LHCN-M2 (cell line): Measurements from ENCODE around the gene SH3RF3. TPM values are rescaled to one million over a fixed set of nuclear protein-coding genes. Genes with fewer than 3 reads are reported as not detected.
"Not testable (repeated sequence)": the region's sequence is repeated elsewhere in the genome, so short reads cannot be mapped to it uniquely, and the experiment has no call there.

ENCODE experiments used
- DNase-seq: peaks from one replicate; pipeline ENCODE4 v3.0.0-alpha.2; 2012; ENCODE audit warnings: low read depth
- polyA plus RNA-seq: library from polyadenylated mRNA; unstranded; fragments of >200 nt; gene quantifications from one replicate; pipeline ENCODE4 v1.2.1, GENCODE V29; 2012; ENCODE audit warnings: missing spikeins
- total RNA-seq: library from RNA; depleted of rRNA; stranded (reverse); fragments of >200 nt; gene quantifications from 2 replicates; pipeline ENCODE4 v1.2.3, GENCODE V29; 2014; rRNA removed

The SH3RF3 gene
- total RNA-seq: 6.6 and 7.4 TPM in 2 replicates
- polyA plus RNA-seq: 5.8 TPM

DNA sequence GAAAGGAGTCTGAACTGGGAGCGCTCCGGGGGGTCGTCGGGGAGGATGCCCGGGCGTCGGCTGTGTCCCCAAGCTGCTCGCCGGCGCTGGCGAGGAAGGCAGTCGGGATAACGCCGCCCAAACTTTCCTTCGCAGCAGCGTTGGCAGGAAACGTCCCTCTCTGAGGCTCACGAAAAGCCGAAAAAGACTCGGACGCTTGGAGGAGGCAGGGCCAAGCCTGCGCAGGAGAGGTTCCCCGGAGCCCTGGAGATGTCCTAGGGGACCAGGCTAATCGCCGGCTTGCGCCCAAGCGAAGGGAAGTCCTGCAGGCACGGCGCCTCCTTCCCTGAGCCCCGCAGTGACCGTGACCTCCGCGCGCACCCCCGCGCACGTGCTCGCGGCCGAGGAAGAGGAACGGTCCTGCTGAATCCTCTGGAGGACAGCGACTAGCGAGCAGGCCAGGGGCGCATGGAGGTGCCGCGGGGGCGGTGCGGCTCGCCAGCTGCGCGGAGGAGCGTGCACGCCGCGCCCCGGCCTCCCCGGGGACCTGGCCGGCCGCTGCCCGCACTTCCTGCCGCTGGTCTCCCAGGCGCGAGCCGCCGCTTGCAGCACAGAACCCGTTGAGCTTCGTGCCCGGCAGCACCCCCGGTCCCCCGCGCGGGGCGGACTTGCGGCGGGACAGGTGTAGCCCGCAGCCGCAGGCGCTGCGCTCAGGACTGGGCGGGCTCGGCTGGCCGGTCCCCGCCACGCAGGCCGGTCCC lies at the start of gene SH3RF3:
TSS of gene SH3RF3 (plus strand) at position 590 of the 740 bp plus-strand sequence.
- DNase-seq: peak; percentile 59

DNA sequence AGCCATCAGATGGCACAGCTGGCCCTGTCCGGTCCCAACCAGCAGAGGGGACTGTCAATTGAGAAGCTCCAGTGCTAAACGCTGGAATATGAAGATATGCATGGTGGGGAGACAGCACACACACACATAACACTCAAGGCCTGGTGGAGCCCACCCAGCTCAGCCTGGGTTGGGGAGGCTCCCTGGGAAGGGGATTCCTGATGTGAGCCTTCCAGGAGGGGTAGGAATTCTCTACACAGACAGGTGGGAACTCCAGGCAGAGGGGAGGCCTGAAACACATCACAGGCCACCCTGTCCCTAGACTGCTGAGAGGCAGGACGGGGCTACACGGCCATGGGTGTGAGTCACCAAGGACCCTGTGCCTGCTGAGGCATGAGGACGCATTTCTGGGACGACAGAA lies 49.4 kb upstream of the SH3RF3 start:
- DNase-seq: no peak

DNA sequence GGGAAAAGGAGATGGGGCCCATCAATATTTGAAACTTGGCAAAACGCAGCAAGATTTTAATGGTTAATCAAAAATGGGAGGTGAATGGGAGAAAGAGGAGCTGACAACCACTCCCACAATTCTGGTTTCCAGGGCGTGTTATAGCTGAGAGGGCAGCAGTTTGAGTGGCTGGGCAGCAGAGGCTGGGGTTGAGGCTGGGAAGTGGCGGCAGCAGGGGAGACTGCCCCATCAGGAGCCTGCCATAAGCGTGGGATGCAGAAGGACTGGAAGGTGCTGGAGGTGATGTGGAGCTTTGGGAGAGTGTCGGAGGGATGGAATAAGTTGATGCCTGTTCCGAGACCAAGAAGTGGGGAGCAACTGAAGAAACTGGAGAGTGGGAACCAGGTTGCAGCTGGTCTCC lies 48.9 kb upstream of the SH3RF3 start:
- DNase-seq: no peak

- DNase-seq: no peak
Measured at GRCh38 chr2:109080757-109081156, 48.2 kb upstream of the SH3RF3 start.

DNA sequence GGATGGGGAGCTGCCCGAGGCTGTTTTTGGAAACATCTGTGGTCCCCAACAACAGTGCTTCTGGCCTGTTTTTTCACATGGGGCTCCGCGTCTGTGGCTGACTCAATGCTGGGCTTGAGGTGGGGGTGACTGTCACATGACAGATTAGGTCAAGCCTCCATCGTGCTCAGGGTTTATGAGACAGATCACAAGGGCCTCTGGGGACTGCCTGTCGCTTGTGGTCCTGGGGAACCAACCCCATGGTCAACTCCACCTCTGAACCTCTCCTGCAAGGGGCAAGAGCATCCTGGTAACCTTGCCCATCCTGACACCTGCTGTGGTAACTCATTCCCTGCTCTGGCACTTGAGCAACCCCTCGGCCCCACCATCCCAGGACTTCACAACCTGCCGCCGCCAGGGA lies 47.6 kb upstream of the SH3RF3 start:
- no peak for DNase-seq

- DNase-seq: no peak
Measured at GRCh38 chr2:109083771-109084170, 45.2 kb upstream of the SH3RF3 start.

DNA sequence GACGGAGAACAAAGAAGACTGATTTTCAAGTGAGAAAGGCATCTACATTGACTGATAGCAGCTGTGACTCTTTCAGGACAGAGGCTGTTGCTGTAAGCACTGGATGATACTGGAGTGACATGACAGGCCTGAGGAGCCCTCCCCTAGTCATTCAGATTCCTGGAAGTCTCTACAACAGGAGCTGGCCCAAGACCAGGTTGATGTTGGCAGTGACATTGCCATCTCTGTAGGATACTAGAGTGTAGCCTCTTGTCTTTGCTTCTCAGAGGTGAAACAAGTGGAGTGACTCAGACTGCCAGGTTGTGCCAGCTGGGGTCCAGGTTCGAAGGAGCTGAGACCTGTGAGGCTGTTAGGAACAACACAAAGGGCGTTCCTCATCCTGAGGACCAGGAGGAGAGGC lies 44.7 kb upstream of the SH3RF3 start:
- no peak for DNase-seq

GRCh38 chr2:109085912-109086742 lies 42.9 kb upstream of the SH3RF3 start:
- no peak for DNase-seq

DNA sequence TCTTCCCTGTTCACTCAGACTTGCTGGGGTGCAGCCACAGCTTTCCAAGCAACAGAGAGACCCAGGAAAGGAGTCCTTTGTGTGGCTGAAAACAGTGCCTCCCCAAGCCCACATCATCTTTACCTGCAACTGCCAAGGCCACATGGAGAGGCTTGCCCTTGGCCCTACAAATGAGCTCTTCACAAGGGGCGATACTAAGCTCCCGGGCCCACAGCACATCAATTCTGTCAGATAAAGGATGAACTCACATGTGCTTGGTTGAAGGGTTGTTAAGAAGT lies 42.3 kb upstream of the SH3RF3 start:
- no peak for DNase-seq

- DNase-seq: no peak
Measured at GRCh38 chr2:109087055-109087663, 41.8 kb upstream of the SH3RF3 start.

DNA sequence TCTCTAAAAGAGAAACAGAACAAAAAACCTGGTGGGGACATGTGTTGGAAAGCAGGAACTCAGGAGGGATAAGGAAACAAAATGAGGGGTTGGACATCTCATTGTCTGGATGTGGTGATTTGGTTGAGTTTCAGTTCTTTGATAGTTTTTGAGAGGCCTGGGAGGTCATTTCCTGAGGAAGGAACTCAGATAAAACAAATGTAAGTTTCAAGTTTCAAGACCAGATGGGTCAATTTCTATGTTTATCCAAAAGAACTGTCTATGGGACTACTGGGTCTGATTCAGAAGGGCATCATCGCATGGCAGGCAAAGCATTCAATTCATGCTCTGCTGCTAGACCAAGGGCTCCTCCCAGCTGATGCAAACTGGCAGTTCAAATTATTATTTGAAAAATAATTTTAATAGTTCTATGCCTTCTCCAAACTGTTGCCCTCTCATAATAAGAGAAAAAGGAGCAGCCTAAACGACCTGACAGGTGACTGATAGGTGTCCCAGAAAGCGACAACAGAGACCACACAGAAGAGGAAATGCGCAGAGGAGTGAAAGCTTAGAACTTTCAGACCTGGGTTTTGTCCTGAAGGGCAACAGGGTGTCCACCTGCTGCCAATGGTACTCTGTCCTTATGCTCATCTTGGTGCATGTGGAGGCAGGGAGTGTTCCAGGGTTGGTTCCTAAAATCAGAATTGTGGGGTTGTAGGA lies 39.3 kb upstream of the SH3RF3 start:
- DNase-seq: peak; percentile 11

DNA sequence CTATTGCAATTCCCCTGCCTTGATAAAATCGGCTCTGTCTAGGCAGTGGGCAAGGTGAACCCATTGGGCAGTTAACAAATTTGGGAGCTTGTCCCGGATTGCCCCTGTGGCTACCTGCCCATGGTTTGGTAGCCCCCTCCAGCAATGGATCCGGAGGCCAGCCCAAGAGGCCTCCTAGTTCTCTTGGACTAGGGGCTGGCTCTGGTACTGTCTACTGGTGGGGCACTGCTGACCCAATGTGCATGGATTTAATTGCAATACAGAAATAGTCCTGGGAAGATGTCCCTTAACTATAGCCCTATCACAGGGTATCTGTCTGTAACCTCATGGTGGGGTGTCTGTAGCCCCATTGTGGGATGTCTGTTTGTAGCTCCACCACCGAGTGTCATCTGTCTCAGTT lies 37.5 kb upstream of the SH3RF3 start:
- no peak for DNase-seq

- no peak for DNase-seq
Measured at GRCh38 chr2:109094144-109094543, 34.9 kb upstream of the SH3RF3 start.

DNA sequence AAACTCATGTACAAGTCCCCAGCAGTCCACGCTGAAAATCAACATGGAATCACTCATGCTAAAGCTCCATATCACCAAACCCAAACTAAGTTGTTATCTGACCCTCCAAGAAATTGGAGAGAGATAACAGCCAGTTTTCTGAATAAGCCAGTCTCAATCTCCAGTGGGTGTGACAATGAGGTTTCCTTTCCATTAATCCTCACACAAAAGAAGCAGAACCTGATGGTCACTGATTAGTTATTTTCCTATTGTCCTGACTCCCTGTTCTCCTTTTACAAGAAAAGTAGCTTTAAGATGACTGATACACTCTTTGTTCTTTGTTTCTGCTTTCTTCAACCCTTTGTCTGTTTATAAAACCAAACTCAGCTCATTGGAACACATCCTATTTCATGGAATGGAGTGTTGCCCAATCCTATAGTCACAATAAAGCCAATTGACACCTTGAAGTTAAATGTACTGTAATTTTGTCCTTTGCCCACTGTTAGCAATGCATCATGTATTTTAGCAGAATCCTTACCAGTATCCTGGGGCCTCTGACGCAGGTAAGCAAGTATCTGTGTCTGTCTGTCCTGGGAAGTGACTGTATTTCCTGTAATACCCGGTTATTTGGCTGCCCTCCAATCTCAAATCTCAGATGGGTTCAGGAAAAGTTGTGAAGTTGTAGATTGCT lies 30.6 kb upstream of the SH3RF3 start:
- no peak for DNase-seq

- no peak for DNase-seq
Measured at GRCh38 chr2:109098921-109099273, 30.1 kb upstream of the SH3RF3 start.

GRCh38 chr2:109102588-109103233 lies 26.3 kb upstream of the SH3RF3 start:
- no peak for DNase-seq

- DNase-seq: no peak
Measured at GRCh38 chr2:109105113-109105512, 23.9 kb upstream of the SH3RF3 start.

GRCh38 chr2:109108740-109109139 lies 20.3 kb upstream of the SH3RF3 start:
- no peak for DNase-seq

GRCh38 chr2:109109342-109109741 lies 19.7 kb upstream of the SH3RF3 start:
- no peak for DNase-seq

GRCh38 chr2:109110170-109110569 lies 18.8 kb upstream of the SH3RF3 start:
- no peak for DNase-seq

- DNase-seq: not testable (repeated sequence)
Measured at GRCh38 chr2:109117181-109117580, 11.8 kb upstream of the SH3RF3 start.
